HL-60/S4 (cell line): ENCODE data around the gene FGFR2.

Experiments
- in situ Hi-C: fragments of 300-500 bp; cut with MboI; formaldehyde crosslinking; loops from 2 replicates; pipeline ENCODE4 v1.14.3; 2022; ENCODE audit warnings: low sequenced_read_pairs

The FGFR2 gene

DNA sequence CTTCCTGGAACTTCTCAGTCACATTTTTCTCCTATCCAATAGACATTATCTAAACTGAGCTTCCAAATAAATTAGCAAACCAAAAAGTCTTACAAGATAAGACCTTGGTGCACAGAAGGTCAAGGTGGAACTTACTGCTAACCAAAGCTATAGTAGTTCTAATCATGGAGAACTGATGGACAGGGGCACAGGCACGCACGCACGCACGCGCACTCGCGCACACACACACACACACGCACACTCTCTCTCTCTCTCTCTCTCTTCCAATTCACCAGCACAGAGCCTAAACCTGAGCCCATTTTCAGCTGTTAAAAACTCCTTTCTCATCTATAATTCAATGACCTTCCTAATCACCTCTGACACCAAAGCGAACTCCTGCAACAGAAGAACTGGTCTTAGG, 7.5 kb downstream of the FGFR2 start:
- in situ Hi-C loops, result no loop called here

DNA sequence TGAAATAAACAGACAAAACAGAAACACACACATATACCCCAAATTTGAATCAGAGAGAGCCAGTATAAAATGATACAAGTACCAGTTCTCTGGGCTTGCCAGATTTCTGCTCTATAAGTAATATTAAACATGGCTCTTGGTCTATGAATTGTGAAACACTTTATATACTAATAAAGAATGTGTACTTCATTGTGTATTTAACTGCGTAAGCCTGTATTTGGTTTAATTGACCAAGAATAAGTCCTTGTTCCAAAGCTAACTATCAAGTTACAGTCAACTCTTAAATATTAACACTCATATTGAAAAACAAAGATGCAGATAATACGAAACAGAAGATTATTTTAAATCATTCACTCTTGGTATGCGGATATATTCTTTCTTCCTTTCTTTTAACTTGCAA, 8.7 kb downstream of the FGFR2 start:
- in situ Hi-C loops, result no loop called here

DNA sequence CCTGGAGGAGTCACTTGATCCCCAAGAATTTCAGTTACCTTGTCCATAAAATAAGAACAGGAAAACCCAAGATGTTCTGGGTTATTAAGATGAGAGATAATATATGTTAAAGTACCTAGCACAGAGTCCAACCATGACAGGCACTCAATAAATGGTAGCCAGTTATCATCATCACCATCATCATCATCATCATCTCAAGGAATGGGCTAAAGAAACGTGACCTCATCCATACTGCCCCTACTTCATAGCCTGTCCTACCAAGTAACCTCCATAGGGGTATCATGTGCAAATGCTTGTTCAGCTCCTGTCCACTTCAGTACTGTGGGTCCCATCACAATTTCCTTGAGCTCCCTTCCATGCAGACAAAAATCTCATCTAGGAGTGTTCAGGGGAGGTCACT, 14.4 kb downstream of the FGFR2 start:
- in situ Hi-C loops, result no loop called here

DNA sequence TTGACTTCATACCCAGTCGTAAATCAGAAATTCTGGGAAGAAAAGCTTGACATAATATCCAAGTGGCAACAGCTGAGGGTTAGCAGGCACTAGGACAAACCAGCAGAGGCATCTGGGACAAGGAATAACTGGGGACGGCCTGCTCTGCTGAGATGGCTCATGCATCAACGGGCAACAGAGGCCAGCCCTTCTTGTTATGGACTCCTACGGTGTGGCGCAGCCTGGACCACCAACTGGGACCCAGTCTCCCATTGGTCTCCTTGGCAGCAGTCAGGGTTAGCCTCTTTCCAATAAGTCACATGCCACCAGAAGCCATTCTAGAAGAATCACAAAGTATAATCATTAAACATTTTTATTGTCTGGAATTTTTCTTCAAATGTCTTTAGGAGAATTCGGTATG, 15.0 kb downstream of the FGFR2 start:
- in situ Hi-C loops, result no loop called here

DNA sequence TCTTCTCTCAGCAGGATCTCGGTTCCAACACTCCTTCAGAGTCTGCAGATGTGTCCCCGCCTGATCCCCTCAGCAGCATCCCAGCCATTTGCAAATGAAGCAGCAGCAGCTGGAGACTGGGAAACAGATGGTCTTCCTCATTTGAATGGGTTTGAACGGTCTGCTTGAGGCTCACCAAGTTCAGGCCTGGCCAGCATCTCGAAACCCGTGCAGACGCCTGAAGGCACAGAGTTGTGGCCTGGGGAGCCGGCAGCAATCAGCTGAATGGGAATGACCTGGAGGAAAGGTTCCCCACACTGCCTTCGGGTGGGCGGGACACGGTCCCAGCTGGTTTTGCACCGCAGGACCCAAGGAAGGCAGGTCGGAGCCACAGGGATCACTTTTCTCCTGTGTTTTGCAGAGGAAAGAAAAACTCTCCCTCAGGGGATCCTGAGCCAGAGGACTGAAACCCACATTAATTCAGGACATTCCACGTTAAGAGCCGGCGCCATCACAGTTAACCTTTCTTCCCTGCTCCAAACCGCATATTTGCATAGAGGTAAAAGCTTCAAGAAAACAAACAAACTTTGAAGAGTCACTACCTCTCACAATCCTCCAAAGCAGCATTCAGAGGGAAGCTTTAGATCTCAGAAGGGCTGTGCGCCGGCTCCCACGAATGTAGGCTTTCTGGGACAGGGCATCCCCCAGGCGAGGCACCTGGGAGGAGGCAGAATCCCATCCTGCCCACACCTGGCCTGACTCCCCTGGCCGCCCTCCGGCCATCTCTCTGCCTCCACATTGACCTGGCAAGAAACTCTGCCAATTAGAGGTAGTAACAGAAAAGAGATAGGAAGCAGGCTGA, 17.7 kb downstream of the FGFR2 start:
- in situ Hi-C loops, result no loop called here

DNA sequence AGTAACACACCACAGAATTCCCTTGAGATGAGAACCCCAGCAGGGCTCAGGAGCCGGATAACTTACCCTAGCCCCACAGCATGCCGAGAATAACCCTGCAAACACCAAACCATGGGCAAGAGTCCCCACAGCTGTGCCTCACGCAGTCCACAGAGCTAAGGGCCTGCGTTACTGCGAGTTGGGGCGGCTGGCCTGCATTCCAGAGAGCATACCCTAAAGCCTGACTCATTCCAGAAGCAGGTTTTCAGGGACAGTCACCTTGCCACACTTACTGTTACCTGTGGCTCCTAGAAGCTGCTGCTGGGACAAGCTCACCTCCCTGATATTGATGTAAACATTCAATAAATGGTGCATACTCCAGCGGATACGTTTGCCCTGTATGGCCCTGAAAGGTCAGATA, 18.6 kb downstream of the FGFR2 start:
- in situ Hi-C loops, result no loop called here

DNA sequence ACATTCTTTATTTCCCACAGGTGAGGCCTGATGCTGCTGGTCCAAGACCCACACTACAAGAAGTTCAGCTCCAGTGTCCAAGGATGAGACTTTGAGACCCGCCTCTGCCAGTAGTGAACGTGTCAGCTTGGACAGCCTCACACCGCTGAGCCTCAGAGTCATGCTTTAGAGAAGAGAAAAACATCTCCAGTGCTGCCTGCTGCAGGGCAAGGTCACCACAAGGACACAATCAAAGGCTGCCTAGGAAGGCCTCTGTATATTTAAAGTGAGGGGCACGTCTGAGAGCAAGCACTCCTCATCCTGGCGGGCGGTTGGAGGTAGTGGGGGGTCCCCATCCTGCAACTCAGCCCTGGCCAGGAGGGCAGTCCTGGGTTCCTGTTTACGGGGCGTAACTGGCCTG, 19.3 kb downstream of the FGFR2 start:
- in situ Hi-C loops, result no loop called here

DNA sequence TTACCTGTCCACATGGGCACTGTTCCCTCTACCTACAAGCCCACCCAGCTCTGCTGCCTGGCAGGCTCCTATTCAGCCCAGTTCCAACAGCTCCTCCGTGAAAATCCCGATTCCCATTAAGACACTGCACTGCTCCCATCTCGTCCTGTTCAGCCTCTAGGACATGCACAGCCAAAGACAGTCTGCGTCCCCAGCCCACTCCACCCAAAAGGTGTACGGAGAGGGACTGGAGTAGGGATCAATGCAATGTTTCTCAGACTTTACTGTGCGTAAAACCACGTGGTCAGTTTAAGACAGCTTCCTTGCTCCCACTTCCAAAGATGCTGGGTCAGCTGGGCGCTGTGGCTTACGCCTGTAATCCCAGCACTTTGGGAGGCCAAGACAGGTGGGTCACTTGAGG, 19.9 kb downstream of the FGFR2 start:
- in situ Hi-C loops, result no loop called here

DNA sequence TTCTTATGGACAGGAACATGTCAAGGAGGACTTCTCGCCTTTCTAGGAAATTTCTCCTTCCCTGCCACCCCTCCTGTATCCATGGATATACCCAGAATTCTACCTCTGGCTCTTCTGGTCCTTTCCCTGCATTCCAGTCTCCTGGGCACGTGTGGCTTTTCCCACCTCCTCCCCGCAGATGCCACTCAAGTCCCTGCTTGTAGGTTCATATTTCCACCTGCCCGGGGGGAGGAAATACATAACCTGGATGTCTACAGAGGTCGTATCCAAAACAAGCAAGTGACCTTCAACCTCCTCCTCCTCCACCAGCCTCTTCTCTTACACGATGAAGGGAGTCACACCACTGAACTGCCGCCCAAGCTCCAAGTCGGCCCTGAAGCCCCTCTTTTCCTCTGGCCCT, 20.7 kb downstream of the FGFR2 start:
- in situ Hi-C loops, result no loop called here

DNA sequence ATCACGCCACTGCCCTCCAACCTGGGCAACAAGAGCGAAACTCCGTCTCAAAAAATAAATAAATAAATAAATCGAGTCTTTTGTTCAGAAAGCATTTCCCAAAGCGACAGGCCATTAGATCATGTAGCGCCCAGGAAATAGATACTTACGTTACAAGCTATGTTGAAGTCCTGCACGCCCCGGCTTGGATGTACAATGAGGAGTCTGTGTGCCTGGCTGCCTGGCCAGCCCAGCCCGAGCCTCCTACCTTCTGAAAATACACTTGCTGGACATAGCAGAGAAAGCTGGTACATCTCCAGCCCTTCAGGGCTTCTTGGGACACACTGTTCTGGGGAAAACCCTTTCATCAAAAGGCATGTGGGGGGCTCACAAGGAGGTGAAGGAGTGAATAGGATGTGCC, 22.1 kb downstream of the FGFR2 start:
- in situ Hi-C loops, result no loop called here

DNA sequence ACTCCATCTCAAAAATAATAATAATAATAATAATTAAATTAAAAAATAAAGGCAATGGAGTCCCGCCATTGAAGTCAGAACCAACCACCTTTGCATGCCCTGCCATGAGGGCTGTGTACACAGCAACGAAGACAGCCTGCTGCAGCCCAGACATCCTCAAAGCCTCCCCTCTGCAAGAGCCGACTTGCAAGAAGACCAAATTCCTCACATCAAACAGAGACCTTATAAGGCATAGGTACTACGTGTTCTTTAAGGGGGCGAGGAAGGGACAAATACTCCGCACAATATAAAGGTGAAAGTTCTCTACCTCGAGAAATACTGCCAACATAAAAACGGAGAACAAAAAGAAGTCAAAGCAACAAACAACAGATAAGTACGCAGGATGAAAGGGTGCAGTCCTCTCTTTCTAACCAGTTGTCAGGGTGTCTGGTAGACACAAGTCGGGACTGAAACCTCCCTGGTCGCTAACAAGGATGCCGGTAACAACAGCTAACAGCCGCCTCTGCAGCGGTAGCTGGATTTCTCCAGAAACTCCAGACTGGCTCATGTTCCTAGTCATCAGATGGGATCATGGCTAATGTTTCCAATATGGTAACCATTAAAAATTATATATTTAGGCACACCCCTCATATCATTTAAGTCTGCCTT, 23.6 kb downstream of the FGFR2 start:
- in situ Hi-C loops, result no loop called here

DNA sequence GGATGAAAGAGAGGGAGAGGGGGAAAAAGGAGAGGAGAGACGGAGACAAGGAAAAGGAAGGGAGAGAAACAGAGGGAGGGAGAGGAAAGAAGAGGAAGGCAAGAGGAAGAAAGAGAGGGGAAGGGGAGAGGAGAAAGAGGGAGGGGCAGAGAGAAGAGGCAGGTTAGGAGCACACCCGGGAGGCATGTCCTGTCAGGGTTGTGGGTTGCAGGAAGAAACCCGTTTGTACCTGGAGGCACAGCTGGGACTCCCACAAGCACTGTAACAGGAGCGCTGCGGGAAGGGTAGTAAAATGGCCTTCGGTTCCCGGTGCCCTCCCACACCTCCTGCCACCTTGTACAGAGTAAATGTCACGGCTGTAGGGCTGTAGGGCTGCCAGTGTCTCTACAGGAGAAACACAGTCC, 24.7 kb downstream of the FGFR2 start:
- in situ Hi-C loops, result no loop called here

DNA sequence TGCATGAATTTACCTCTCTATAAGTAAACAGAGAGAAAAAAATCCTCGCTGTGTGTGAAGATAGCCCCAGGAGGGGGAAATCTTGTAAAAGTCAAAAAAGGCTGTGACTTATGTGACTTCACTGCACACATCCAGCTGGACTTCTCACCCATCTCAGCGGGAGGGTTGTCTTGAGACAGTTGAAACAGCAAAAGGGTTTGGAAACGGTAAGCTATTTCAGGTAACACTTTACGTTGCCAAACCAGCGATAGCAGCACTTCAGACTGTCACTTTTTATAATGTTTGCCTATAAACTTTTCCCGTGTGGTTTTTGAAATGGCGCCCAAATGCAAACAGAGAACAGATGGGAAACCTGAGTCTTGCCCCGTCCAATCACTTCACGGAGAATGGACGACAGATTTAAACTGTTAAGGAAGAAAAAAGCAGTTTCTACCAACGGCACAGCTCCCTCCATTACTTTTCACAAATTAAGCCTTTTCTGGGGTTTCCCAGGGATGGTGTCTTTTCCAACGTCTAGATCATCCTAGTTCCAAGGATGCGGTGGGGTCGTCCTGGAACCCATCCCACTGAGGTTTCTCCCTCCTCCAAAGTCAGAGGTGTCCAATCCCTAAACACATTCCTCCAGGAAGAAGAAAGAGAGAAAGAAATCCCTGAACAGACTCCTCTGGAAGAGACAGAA, 25.2 kb downstream of the FGFR2 start:
- in situ Hi-C loops, result no loop called here

DNA sequence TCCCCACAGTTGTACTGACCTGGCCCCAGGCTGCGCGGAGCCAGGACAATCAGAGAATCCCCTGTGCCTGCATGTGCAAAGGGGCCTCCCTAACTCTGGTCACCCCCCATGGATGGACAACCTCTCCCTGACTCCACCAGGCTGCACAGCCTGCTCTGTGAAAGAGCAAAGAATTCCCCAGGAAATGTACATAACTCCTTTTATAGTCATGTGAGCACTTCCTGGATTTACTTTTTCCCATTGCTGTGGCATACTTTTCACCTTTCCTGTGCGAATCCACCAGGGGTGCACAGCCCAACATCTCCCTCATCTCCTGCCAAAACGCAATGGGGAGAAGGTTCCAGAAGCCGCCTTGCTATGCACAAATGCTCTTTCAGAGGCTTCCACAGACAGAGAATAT, 27.9 kb downstream of the FGFR2 start:
- in situ Hi-C loops, result no loop called here

DNA sequence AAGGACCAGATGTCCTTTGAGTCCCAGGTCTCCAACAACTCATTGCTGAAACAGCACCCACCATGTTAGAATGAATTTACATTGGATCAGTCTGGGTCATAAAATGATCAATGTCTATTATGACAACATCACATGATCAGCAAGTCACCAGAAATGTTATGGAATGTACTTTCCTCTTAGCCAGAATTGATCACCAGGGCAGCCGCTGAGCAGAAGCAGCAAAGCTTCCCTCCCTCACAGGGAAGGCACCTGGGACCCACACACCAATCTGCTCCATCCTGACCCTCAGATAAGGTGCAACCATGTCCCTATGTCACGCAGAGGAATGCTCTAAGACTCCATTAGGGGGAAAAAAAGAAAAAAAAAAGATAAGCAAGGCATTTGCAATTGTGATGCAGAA, 30.0 kb downstream of the FGFR2 start:
- in situ Hi-C loops, result no loop called here

DNA sequence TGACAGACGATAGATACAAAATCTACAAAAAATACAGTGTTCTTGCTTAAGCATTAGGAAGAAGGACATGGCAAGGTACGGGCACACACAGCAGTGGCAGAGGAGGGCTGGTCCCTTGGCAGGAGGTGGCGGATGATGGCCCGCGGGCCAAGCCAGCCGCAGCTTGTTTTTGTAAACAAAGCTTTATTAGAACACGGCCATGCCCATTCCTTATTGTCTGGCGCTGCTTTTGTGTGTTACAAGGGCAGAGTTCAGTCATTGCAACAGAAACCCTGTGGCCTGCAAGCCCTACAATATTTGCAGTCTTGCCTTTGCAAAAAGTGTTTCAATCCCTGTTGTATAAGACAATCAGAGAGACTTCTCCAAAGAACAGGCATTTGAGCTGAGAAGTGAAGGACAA, 30.7 kb downstream of the FGFR2 start:
- in situ Hi-C loops, result no loop called here

DNA sequence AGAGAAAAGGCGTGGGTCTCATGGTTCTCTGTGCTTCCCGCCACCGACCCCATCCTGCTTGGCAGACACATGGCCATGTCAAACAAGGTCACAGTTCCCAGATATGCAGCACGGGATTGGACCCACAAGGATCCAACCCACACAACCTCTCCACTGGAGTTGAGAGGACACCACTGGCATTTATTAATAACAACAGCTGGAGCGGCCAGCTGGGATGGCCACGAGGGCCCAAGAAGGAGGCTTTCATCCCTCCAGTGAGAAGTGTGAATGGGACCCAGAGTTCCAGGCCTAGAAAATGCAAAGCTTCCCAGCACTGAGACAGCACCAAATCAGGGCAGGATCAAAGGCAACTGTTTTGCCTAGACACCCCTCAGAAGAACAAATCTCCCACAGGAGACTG, 31.5 kb downstream of the FGFR2 start:
- in situ Hi-C loops, result no loop called here

DNA sequence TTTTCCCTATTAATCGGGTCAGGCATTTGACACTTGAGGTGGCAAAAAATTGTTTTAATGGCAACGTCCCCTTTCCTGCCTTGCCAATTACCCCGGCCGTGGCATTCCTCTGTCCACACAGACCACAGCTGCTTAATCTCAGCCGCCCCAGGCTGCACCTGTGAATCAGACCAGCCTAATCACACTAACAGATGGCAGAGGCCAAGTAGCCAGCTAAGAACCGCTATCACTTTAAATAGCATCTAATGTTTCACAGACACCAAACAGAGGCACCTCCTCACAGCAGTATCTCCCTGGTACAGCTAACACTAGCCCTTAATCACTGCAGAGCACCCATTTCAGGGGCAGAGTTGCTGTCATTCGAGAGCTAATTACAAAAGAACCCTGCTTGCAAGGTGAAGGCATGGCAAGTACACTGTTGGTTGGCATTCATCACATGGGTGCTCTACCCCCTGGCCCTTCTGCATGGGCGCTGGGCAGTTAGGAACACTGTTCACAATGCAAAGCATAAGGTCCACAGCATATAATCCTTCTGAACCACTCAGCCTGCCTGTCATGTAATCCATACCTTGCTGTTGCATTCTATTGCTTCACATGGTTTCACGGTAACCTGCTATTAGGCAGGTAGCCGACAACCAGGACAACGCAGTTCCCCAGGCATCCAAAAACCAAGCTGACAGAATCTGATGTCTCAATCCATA, 38.8 kb downstream of the FGFR2 start:
- in situ Hi-C loops, result no loop called here

DNA sequence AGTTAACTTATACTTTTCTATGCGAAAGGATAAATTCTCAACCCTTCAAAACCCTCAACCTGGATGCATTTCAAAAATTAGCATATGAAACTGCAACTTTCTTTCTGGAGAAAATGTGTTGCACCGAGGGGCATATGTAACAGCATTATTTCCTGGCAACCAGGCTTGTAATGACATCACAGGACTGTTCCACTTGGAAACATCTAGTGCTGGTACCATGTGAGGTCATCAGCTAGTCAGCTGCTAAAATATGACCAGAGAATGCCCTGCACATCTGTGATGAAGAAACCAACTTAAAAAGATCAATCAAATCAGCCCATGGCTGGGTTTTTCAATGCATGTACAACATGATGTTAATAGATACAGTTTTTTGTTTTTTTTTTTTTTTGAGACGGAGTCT, 40.0 kb downstream of the FGFR2 start:
- in situ Hi-C loops, result no loop called here

DNA sequence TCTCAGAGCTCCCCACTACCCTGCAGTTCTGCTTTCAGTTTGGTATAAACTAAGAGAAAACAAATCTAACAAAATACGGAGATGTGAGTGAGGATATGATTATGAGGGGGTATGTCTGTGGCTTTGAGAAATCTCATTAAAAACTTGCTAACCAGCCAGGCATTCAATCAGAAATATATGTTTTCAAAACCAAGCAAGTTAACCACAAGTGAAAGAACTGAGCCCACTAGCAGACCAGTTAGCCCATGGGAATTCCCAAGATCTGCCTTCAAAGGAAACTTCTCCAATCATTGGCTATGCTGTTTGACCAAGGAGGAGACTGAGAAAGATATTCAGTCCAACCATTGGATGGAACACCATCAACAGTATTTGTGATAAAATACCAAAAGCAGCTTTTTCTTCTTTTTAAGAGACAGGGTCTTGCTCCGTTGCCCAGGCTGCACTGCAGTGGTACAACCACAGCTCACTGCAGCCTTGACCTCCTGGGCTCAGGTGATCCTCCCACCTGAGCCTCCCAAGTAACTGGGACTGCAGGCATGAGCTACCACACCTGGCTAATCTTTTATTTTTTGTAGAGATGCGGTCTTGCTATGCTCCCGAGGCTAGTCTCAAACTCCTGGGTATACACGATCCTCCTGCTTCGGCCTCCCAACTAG, 41.2 kb downstream of the FGFR2 start:
- in situ Hi-C loops, result no loop called here

DNA sequence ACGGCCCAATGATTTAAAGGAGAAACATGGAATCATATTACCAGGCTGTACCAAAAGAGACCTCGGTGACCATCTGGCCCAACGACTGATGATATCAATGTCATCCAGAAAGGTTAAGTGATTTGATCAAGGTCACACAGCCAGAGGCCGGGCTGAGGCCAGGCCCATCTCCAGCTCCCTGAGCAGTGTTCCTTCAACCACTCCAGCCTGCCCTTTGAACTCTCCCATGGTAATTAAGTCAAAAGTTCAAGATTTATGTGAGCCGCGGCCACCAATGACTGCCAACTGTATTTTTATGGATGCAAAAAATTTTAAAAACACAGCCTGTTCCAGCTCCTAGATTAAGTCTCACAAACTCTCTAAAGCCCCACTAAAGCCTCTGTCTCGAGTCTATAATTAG, 41.8 kb downstream of the FGFR2 start:
- in situ Hi-C loops, result no loop called here
